Osteoblast (primary cell): ENCODE results near the gene SLC9A9. TPM values are rescaled to one million over a fixed set of nuclear protein-coding genes. Genes with fewer than 3 reads are reported as not detected.

Source experiments
- DNase-seq: peaks from one replicate; pipeline ENCODE4 v3.0.0; 2011; ENCODE audit warnings: low spot score, mixed read lengths; ENCODE audit not compliant: insufficient read length; ENCODE audit errors: missing footprints
- H2AFZ ChIP-seq: 2 replicates; pipeline ENCODE4 v1.6.0; 2011; ENCODE audit warnings: mild to moderate bottlenecking, low read length
- H3K27ac ChIP-seq: 2 replicates; pipeline ENCODE4 v1.5.1; 2011; ENCODE audit warnings: mild to moderate bottlenecking, low read depth, low read length, moderate library complexity
- H3K27me3 ChIP-seq: 2 replicates; pipeline ENCODE4 v1.6.0; 2012; ENCODE audit warnings: mild to moderate bottlenecking, control low read depth, inconsistent platforms, low read length, moderate library complexity; ENCODE audit not compliant: insufficient read depth
- H3K36me3 ChIP-seq: 2 replicates; pipeline ENCODE4 v1.5.1; 2011; ENCODE audit warnings: mild to moderate bottlenecking, low read length, control low read depth, moderate library complexity; ENCODE audit not compliant: insufficient read depth
- H3K4me1 ChIP-seq: 2 replicates; pipeline ENCODE4 v1.5.1; 2011; ENCODE audit warnings: mild to moderate bottlenecking, low read length, control low read depth, moderate library complexity; ENCODE audit not compliant: insufficient read depth
- H3K4me2 ChIP-seq: 2 replicates; pipeline ENCODE4 v1.6.0; 2011; ENCODE audit warnings: mild to moderate bottlenecking, low read length; ENCODE audit not compliant: insufficient read depth
- H3K4me3 ChIP-seq: fragments of 200-600 bp; sonication (generic); 3 replicates; pipeline ENCODE4 v1.5.1; 2012; ENCODE audit warnings: mild to moderate bottlenecking, low read length, inconsistent platforms; ENCODE audit not compliant: insufficient read depth
- H3K79me2 ChIP-seq: 2 replicates; pipeline ENCODE4 v1.6.0; 2012; ENCODE audit warnings: mild to moderate bottlenecking, low read length, control low read depth, inconsistent platforms; ENCODE audit not compliant: insufficient read depth
- H3K9me3 ChIP-seq: 2 replicates; pipeline ENCODE4 v1.5.1; 2011; ENCODE audit warnings: low read depth, low read length, control low read depth
- H4K20me1 ChIP-seq: 2 replicates; pipeline ENCODE4 v1.6.0; 2012; ENCODE audit warnings: mild to moderate bottlenecking, low read length, control low read depth; ENCODE audit not compliant: insufficient read depth
- CTCF ChIP-seq: IDR thresholded peaks from 2 replicates; pipeline ENCODE4 v1.5.1; 2011; ENCODE audit warnings: mild to moderate bottlenecking, low read depth, low read length, moderate library complexity; ENCODE audit errors: extremely low read depth
- total RNA-seq: library from RNA; depleted of rRNA; stranded (reverse); fragments of >200 nt; gene quantifications from 2 replicates; pipeline ENCODE4 v1.2.3, GENCODE V29; 2012

SLC9A9 gene
- total RNA-seq, 1 donor: 6.5 TPM

- no peak overlapping the region for H3K4me2 ChIP-seq
- no peaks in the 10 kb centered on the region for H3K27me3 ChIP-seq
These were observed 371.2 kb downstream of the SLC9A9 start for GRCh38 chr3:143476965-143477640.

GRCh38 chr3:143475981-143476380 lies 372.3 kb downstream of the SLC9A9 start:
- H3K27me3 ChIP-seq: no peaks in the 10 kb centered on the region
- no peaks in the 10 kb centered on the region for H3K9me3 ChIP-seq
- no peak overlapping the region for H3K4me3 ChIP-seq
- DNase-seq: no peak
- no peak for TF ChIP-seq CTCF
- H2AFZ ChIP-seq: no peak overlapping the region
- H3K4me1 ChIP-seq: peaks cover 13% of the 10 kb centered on the region
- H3K27ac ChIP-seq: no peak overlapping the region
- H3K79me2 ChIP-seq: no peaks in the 10 kb centered on the region
- no peaks in the 10 kb centered on the region for H3K36me3 ChIP-seq
- H3K4me2 ChIP-seq: no peak overlapping the region
- H4K20me1 ChIP-seq: no peaks in the 10 kb centered on the region

More at GRCh38 chr3:143476965-143477640, 371.2 kb downstream of the SLC9A9 start:
- DNase-seq: no peak
- Histone ChIP-seq H3K4me3 (no peak overlapping the region), H2AFZ (no peak overlapping the region), H3K36me3 (no peaks in the 10 kb centered on the region), H4K20me1 (no peaks in the 10 kb centered on the region), H3K9me3 (no peaks in the 10 kb centered on the region), H3K4me1 (peaks cover 13% of the 10 kb centered on the region), H3K27ac (no peak overlapping the region), H3K79me2 (no peaks in the 10 kb centered on the region)
- no peak for TF ChIP-seq CTCF

- Histone ChIP-seq H3K4me3 (no peak overlapping the region), H3K27me3 (no peaks in the 10 kb centered on the region), H3K27ac (no peak overlapping the region), H3K4me2 (no peak overlapping the region), H3K36me3 (no peaks in the 10 kb centered on the region), H3K9me3 (no peaks in the 10 kb centered on the region), H4K20me1 (no peaks in the 10 kb centered on the region), H2AFZ (no peak overlapping the region), H3K4me1 (no peaks in the 10 kb centered on the region), H3K79me2 (no peaks in the 10 kb centered on the region)
- no peak for TF ChIP-seq CTCF
- no peak for DNase-seq
These were observed 375.3 kb downstream of the SLC9A9 start for GRCh38 chr3:143472731-143473523.

- TF ChIP-seq CTCF: no peak
- Histone ChIP-seq H4K20me1 (no peaks in the 10 kb centered on the region), H3K4me3 (no peak overlapping the region), H3K4me2 (no peak overlapping the region), H3K9me3 (no peaks in the 10 kb centered on the region), H2AFZ (no peak overlapping the region), H3K27me3 (no peaks in the 10 kb centered on the region), H3K4me1 (no peaks in the 10 kb centered on the region), H3K27ac (no peak overlapping the region), H3K36me3 (no peaks in the 10 kb centered on the region), H3K79me2 (no peaks in the 10 kb centered on the region)
- DNase-seq: no peak
These were observed 376.6 kb downstream of the SLC9A9 start for GRCh38 chr3:143471705-143472104.
